Right lobe of liver (tissue), 4 donors: ENCODE results near the gene SFSWAP.

ENCODE experiments used
- CTCF ChIP-seq, 4 donors: fragments of 200-600 bp in 3 of 4; fragments of 450-650 bp in 1 of 4; IDR thresholded peaks; one replicate each; pipeline versions ENCODE4 v1.5.1 to v1.8.0; 2016 to 2022; ENCODE audit warnings: antibody characterized with exemption in 4 of 4, mild to moderate bottlenecking in 2 of 4
- POLR2A ChIP-seq: fragments of 450-650 bp; IDR thresholded peaks from one replicate; pipeline ENCODE4 v1.6.1; 2017; ENCODE audit warnings: antibody characterized with exemption, mild to moderate bottlenecking
- donor health status: DM: no; HTN: no; CAD: no.
- donor health status: DM: no; HTN: no; CAD: no.
- donor health status: DM: no; HTN: yes; CAD: no.

- TF ChIP-seq CTCF (IDR thresholded peaks at IDR 0.05), result no peak
- no peak for TF ChIP-seq POLR2A
These were observed 93.2 kb downstream of the SFSWAP start for GRCh38 chr12:131803961-131804521.
